WTC11 (cell line): ENCODE data around the gene MAZ. TPM values are rescaled to one million over a fixed set of nuclear protein-coding genes. Genes with fewer than 3 reads are reported as not detected.

ENCODE experiments used
- ATAC-seq: fragments of 200-7000 bp; cut with Tn5 transposase; 2 replicates; pipeline ENCODE4 v1.10.0; 2021; ENCODE audit warnings: mild to moderate bottlenecking, moderate library complexity
- CTCF ChIA-PET: fragments of 300-600 bp; sonication (Branson Sonifier 250); formaldehyde crosslinking; loops from one replicate; lab custom pipeline; 2021; ENCODE audit warnings: antibody characterized with exemption; lab: Charles Lee
- POLR2A ChIA-PET: fragments of 350-600 bp; sonication (Branson Sonifier 250); formaldehyde crosslinking; loops from one replicate; lab custom pipeline; 2021; ENCODE audit warnings: antibody characterized with exemption; lab: Charles Lee
- DNase-seq: peaks from one replicate; pipeline ENCODE4 v3.0.0; 2021; ENCODE audit warnings: low spot score
- H3K27ac Mint-ChIP-seq: 2 replicates; pipeline ENCODE4 v1.8.0; 2021; ENCODE audit warnings: mixed read lengths
- H3K27me3 Mint-ChIP-seq: 2 replicates; pipeline ENCODE4 v1.8.0; 2021; ENCODE audit warnings: low read depth, mild to moderate bottlenecking, moderate library complexity, mixed read lengths
- H3K36me3 Mint-ChIP-seq: 2 replicates; pipeline ENCODE4 v1.8.0; 2021; ENCODE audit warnings: mixed read lengths
- H3K4me1 Mint-ChIP-seq: 2 replicates; pipeline ENCODE4 v1.8.0; 2022; ENCODE audit warnings: mixed read lengths
- H3K4me3 Mint-ChIP-seq: 2 replicates; pipeline ENCODE4 v1.8.0; 2021; ENCODE audit warnings: mild to moderate bottlenecking, moderate library complexity, mixed read lengths
- H3K9me3 Mint-ChIP-seq: 2 replicates; pipeline ENCODE4 v1.8.0; 2021; ENCODE audit warnings: mixed read lengths
- CBFB ChIP-seq: sonication (generic); formaldehyde crosslinking; IDR thresholded peaks from 2 replicates; pipeline ENCODE4 v1.8.1; 2022; ENCODE audit warnings: mild to moderate bottlenecking, low read depth, missing genetic modification reagents
- ELF4 ChIP-seq: sonication (generic); formaldehyde crosslinking; IDR thresholded peaks from 2 replicates; pipeline ENCODE4 v1.8.1; 2022; ENCODE audit warnings: low read depth, mild to moderate bottlenecking, moderate library complexity, missing genetic modification reagents
- ETV6 ChIP-seq: sonication (generic); formaldehyde crosslinking; IDR thresholded peaks from 2 replicates; pipeline ENCODE4 v1.8.1; 2022; ENCODE audit warnings: mild to moderate bottlenecking, missing genetic modification reagents
- FOXJ3 ChIP-seq: sonication (generic); formaldehyde crosslinking; IDR thresholded peaks from 2 replicates; pipeline ENCODE4 v1.9.0; 2021; ENCODE audit warnings: missing genetic modification reagents, mild to moderate bottlenecking, borderline replicate concordance
- FOXP1 ChIP-seq: sonication (generic); formaldehyde crosslinking; IDR thresholded peaks from 2 replicates; pipeline ENCODE4 v1.8.0; 2022; ENCODE audit warnings: missing genetic modification reagents, mild to moderate bottlenecking, moderate library complexity, borderline replicate concordance
- JUN ChIP-seq: sonication (generic); formaldehyde crosslinking; IDR thresholded peaks from 2 replicates; pipeline ENCODE4 v1.8.0; 2023; ENCODE audit warnings: mild to moderate bottlenecking, missing genetic modification reagents
- MYBL2 ChIP-seq: sonication (generic); formaldehyde crosslinking; IDR thresholded peaks from 2 replicates; pipeline ENCODE4 v1.8.1; 2023; ENCODE audit warnings: mild to moderate bottlenecking, moderate library complexity, missing genetic modification reagents
- NFATC4 ChIP-seq: fragments of 250-450 bp; sonication (Bioruptor Pico); IDR thresholded peaks from 2 replicates; pipeline ENCODE4 v1.9.0; 2021; ENCODE audit warnings: mild to moderate bottlenecking
- NFE2L1 ChIP-seq: sonication (generic); formaldehyde crosslinking; IDR thresholded peaks from 2 replicates; pipeline ENCODE4 v1.8.1; 2023; ENCODE audit warnings: missing genetic modification reagents
- NR1H2 ChIP-seq: sonication (generic); formaldehyde crosslinking; IDR thresholded peaks from 2 replicates; pipeline ENCODE4 v1.9.0; 2021; ENCODE audit warnings: mild to moderate bottlenecking, moderate library complexity, missing genetic modification reagents
- SMAD4 ChIP-seq: sonication (generic); formaldehyde crosslinking; IDR thresholded peaks from 2 replicates; pipeline ENCODE4 v1.8.0; 2022; ENCODE audit warnings: mild to moderate bottlenecking, missing genetic modification reagents
- TEAD1 ChIP-seq: sonication (generic); formaldehyde crosslinking; IDR thresholded peaks from 2 replicates; pipeline ENCODE4 v1.8.0; 2022; ENCODE audit warnings: mild to moderate bottlenecking, missing genetic modification reagents
- TP53 ChIP-seq: sonication (generic); formaldehyde crosslinking; IDR thresholded peaks from 2 replicates; pipeline ENCODE4 v1.8.1; 2023; ENCODE audit warnings: mild to moderate bottlenecking, missing genetic modification reagents
- ZNF121 ChIP-seq: sonication (generic); formaldehyde crosslinking; IDR thresholded peaks from 2 replicates; pipeline ENCODE4 v1.8.0; 2023; ENCODE audit warnings: missing genetic modification reagents
- ZNF219 ChIP-seq: sonication (generic); formaldehyde crosslinking; IDR thresholded peaks from 2 replicates; pipeline ENCODE4 v1.8.0; 2023; ENCODE audit warnings: missing genetic modification reagents, mild to moderate bottlenecking, borderline replicate concordance
- ZNF232 ChIP-seq: sonication (generic); formaldehyde crosslinking; IDR thresholded peaks from 2 replicates; pipeline ENCODE4 v1.8.0; 2022; ENCODE audit warnings: mild to moderate bottlenecking, missing genetic modification reagents
- ZNF671 ChIP-seq: fragments of 250-450 bp; sonication (Bioruptor Pico); IDR thresholded peaks from 2 replicates; pipeline ENCODE4 v1.8.0; 2021; ENCODE audit warnings: mild to moderate bottlenecking
- total RNA-seq: library from RNA; stranded (reverse); gene quantifications from 3 replicates; pipeline ENCODE4 v1.2.3, GENCODE V29; 2021
- TF ChIP-seq, protein P1 (sequence below): sonication (generic); formaldehyde crosslinking; IDR thresholded peaks from 2 replicates; pipeline ENCODE4 v1.8.1; 2022; ENCODE audit warnings: low read depth, missing genetic modification reagents, borderline replicate concordance
- TF ChIP-seq, protein P2 (sequence below): sonication (generic); formaldehyde crosslinking; IDR thresholded peaks from 2 replicates; pipeline ENCODE4 v1.8.1; 2023; ENCODE audit warnings: mild to moderate bottlenecking, missing genetic modification reagents
- TF ChIP-seq, protein P3 (sequence below): fragments of 250-450 bp; sonication (Bioruptor Pico); IDR thresholded peaks from 2 replicates; pipeline ENCODE4 v1.9.0; 2021; ENCODE audit warnings: mild to moderate bottlenecking, borderline replicate concordance
- TF ChIP-seq, protein P4 (sequence below): sonication (generic); formaldehyde crosslinking; IDR thresholded peaks from 2 replicates; pipeline ENCODE4 v1.8.1; 2023; ENCODE audit warnings: mild to moderate bottlenecking, missing genetic modification reagents, moderate library complexity
- TF ChIP-seq, protein P5 (sequence below): sonication (generic); formaldehyde crosslinking; IDR thresholded peaks from 2 replicates; pipeline ENCODE4 v1.8.0; 2023; ENCODE audit warnings: missing genetic modification reagents
- TF ChIP-seq, protein P6 (sequence below): sonication (generic); formaldehyde crosslinking; IDR thresholded peaks from 2 replicates; pipeline ENCODE4 v1.8.1; 2023; ENCODE audit warnings: mild to moderate bottlenecking, moderate library complexity, missing genetic modification reagents

Gene MAZ
- total RNA-seq, 1 experiment from 2014 or later = 405 TPM

DNA sequence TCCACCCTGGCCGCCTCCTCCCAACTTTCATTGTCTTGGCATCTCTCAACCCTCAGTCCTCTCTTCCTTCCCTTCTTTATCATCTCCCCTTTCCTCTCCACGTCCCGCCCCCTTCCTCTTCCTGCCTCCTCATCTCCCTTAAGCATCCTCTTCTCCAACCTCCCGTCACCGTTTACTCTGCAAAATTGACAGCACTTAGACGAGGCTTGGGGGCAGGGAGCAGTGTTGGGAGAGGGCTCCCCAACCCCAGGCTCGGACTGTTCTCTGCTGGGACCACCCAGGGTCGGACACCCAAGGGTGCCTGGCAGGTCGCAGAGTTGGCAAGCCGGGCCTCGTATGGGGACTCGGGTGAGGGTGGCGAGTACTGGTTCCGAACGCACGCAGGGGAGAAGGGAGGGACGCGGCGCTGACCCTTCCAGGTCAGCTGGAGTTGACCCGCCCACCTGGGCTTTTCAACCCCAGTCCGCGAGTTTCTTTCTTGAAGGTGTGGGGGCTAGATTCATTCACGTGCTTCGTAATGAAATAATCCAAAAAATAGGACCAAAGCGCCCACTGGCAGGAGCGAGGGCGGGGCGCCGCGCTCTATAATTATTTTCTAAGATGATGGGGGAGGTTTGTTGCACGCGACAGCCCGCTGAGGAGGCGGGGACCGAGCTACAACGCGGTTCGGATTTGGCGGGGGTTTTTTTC, 8.8 kb downstream of the MAZ start (continued):
- TF ChIP-seq, protein P1, sequence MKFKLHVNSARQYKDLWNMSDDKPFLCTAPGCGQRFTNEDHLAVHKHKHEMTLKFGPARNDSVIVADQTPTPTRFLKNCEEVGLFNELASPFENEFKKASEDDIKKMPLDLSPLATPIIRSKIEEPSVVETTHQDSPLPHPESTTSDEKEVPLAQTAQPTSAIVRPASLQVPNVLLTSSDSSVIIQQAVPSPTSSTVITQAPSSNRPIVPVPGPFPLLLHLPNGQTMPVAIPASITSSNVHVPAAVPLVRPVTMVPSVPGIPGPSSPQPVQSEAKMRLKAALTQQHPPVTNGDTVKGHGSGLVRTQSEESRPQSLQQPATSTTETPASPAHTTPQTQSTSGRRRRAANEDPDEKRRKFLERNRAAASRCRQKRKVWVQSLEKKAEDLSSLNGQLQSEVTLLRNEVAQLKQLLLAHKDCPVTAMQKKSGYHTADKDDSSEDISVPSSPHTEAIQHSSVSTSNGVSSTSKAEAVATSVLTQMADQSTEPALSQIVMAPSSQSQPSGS (CRISPR knock-in tag) = no peak
- TF ChIP-seq SMAD4 (CRISPR knock-in tag) (no peak), ZNF219 (no peak)

DNA sequence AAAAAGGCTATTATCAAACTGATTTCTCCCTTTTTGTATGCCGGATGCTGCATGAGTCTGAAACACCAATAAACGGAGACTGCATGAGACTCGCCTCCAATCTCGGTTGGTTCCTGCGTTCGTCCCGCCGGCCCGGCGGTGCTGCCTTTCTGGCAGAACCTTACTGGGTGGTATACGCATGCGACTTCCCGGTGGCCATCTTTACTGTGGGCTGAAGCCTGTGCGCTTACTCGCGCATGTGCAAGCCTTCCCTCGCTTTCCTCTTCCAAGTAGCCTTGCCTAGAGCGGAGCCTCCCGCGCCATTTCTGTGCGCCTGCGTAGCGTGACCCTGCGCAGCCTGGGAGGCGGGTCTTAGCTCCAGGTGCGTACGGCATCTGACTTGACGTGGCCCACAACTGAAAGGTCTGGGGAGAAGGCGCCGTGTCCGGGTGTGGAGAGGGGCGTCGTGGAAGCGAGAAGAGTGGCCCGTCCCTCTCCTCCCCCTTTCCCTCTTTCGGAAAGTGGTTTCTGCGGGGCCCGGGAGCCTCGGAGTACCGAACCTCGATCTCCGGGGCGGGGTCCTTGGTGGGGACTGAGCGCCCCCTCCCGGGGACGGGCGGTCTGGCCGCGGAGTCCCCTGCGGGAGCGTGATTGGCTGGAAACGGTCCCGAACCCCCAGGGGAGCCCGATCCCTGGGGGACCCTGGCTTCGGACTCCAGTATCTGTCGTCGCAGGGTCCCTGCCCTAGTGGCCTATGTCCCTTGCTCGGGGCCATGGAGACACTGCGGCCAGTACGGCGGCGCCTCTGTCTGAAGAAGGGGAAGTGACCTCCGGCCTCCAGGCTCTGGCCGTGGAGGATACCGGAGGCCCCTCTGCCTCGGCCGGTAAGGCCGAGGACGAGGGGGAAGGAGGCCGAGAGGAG, 9.7 kb downstream of the MAZ start, which contains the start of gene PAGR1:
Gene PAGR1, plus strand, starts transcription at position 360 of the 901 bp plus-strand sequence. Its CDS starts 374 bp downstream, at position 734.
- Mint-ChIP-seq H3K4me3 (peak within 1 kb of the TSS; percentile 94), H3K27me3 (no peaks in the 10 kb centered on the region; the same call in 1 of the 2 replicates), H3K4me1 (peaks cover 56% of the 10 kb centered on the region), H3K36me3 (peaks cover 30% of the 10 kb centered on the region), H3K27ac (peak within 1 kb of the TSS; percentile 100), H3K9me3 (no peaks in the 10 kb centered on the region)
- ChIA-PET POLR2A (interaction anchor here (0.6 to 2.9 kb wide), 9 partner anchors 9 to 272 kb away, joined by 3 to 12 read pairs (median 5); partner anchors contain the start of gene MAZ), CTCF (interaction anchor here (0.5 to 5.7 kb wide), 35 partner anchors 9 to 249 kb away, joined by 3 to 81 read pairs (median 4); partner anchors contain the start of genes ALDOA, ASPHD1, CDIPT and HIRIP3)
- DNase-seq (peak; percentile 98), ATAC-seq (peak; percentile 56)
- TF ChIP-seq TEAD1 (CRISPR knock-in tag) (peak; percentile 80; the same call in 1 of the 2 replicates), ZNF232 (CRISPR knock-in tag) (no peak), ELF4 (CRISPR knock-in tag) (0 out of 2 replicates have a peak, but pooled peaks have one; percentile 67), NFE2L1 (no peak; the same call in 1 of the 2 replicates), ETV6 (CRISPR knock-in tag) (peak; percentile 95), ZNF121 (CRISPR knock-in tag) (peak; percentile 42), NFATC4 (CRISPR knock-in tag) (no peak), MYBL2 (peak; percentile 87), JUN (no peak), NR1H2 (CRISPR knock-in tag) (no peak), FOXJ3 (CRISPR knock-in tag) (no peak), ZNF671 (CRISPR knock-in tag) (no peak), TP53 (CRISPR knock-in tag) (no peak), FOXP1 (CRISPR knock-in tag) (peak; percentile 71; the same call in 1 of the 2 replicates), CBFB (CRISPR knock-in tag) (0 out of 2 replicates have a peak, but pooled peaks have one; percentile 25)
- TF ChIP-seq, protein P2, sequence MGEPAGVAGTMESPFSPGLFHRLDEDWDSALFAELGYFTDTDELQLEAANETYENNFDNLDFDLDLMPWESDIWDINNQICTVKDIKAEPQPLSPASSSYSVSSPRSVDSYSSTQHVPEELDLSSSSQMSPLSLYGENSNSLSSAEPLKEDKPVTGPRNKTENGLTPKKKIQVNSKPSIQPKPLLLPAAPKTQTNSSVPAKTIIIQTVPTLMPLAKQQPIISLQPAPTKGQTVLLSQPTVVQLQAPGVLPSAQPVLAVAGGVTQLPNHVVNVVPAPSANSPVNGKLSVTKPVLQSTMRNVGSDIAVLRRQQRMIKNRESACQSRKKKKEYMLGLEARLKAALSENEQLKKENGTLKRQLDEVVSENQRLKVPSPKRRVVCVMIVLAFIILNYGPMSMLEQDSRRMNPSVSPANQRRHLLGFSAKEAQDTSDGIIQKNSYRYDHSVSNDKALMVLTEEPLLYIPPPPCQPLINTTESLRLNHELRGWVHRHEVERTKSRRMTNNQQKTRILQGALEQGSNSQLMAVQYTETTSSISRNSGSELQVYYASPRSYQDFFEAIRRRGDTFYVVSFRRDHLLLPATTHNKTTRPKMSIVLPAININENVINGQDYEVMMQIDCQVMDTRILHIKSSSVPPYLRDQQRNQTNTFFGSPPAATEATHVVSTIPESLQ (CRISPR knock-in tag) = no peak; the same call in 1 of the 2 replicates
- TF ChIP-seq, protein P3, sequence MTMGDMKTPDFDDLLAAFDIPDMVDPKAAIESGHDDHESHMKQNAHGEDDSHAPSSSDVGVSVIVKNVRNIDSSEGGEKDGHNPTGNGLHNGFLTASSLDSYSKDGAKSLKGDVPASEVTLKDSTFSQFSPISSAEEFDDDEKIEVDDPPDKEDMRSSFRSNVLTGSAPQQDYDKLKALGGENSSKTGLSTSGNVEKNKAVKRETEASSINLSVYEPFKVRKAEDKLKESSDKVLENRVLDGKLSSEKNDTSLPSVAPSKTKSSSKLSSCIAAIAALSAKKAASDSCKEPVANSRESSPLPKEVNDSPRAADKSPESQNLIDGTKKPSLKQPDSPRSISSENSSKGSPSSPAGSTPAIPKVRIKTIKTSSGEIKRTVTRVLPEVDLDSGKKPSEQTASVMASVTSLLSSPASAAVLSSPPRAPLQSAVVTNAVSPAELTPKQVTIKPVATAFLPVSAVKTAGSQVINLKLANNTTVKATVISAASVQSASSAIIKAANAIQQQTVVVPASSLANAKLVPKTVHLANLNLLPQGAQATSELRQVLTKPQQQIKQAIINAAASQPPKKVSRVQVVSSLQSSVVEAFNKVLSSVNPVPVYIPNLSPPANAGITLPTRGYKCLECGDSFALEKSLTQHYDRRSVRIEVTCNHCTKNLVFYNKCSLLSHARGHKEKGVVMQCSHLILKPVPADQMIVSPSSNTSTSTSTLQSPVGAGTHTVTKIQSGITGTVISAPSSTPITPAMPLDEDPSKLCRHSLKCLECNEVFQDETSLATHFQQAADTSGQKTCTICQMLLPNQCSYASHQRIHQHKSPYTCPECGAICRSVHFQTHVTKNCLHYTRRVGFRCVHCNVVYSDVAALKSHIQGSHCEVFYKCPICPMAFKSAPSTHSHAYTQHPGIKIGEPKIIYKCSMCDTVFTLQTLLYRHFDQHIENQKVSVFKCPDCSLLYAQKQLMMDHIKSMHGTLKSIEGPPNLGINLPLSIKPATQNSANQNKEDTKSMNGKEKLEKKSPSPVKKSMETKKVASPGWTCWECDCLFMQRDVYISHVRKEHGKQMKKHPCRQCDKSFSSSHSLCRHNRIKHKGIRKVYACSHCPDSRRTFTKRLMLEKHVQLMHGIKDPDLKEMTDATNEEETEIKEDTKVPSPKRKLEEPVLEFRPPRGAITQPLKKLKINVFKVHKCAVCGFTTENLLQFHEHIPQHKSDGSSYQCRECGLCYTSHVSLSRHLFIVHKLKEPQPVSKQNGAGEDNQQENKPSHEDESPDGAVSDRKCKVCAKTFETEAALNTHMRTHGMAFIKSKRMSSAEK = no peak
- TF ChIP-seq, protein P4, sequence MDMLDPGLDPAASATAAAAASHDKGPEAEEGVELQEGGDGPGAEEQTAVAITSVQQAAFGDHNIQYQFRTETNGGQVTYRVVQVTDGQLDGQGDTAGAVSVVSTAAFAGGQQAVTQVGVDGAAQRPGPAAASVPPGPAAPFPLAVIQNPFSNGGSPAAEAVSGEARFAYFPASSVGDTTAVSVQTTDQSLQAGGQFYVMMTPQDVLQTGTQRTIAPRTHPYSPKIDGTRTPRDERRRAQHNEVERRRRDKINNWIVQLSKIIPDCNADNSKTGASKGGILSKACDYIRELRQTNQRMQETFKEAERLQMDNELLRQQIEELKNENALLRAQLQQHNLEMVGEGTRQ (CRISPR knock-in tag) = peak; percentile 62
- TF ChIP-seq, protein P5, sequence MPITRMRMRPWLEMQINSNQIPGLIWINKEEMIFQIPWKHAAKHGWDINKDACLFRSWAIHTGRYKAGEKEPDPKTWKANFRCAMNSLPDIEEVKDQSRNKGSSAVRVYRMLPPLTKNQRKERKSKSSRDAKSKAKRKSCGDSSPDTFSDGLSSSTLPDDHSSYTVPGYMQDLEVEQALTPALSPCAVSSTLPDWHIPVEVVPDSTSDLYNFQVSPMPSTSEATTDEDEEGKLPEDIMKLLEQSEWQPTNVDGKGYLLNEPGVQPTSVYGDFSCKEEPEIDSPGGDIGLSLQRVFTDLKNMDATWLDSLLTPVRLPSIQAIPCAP = 0 out of 2 replicates have a peak, but pooled peaks have one; percentile 44
- TF ChIP-seq, protein P6, sequence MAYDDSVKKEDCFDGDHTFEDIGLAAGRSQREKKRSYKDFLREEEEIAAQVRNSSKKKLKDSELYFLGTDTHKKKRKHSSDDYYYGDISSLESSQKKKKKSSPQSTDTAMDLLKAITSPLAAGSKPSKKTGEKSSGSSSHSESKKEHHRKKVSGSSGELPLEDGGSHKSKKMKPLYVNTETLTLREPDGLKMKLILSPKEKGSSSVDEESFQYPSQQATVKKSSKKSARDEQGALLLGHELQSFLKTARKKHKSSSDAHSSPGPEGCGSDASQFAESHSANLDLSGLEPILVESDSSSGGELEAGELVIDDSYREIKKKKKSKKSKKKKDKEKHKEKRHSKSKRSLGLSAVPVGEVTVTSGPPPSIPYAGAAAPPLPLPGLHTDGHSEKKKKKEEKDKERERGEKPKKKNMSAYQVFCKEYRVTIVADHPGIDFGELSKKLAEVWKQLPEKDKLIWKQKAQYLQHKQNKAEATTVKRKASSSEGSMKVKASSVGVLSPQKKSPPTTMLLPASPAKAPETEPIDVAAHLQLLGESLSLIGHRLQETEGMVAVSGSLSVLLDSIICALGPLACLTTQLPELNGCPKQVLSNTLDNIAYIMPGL (CRISPR knock-in tag) = peak; percentile 68
